Activated CD4-positive, CD25-positive, alpha-beta regulatory T cell treated with anti-CD3 and anti-CD28 coated beads, Interleukin-2, amount 50 U/mL, for 16 hours (primary cell): ENCODE results near the gene CSTF1.

Source experiments
- DNase-seq: peaks from one replicate; pipeline ENCODE4 v3.0.0-alpha.2; 2020; ENCODE audit warnings: low read depth, low spot score

Gene CSTF1

DNA sequence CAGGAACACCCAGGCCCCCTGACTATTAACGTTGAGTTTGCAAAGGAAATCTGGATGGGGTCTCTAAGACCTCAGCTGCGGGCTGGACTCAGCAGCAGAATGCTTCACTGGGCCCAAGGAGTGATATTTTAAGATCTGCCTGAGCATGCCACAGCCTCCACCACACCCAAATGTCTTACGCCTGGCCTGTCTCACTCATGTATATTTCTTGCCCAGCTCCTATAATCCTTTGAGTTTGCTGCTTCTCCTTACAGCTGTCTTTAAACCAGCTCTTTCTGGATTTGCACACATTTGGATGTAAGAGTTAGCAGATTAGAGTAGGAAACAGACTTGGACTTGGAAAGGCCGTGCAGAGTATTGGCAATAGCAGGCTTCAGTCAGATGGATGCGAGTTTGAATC lies 36.0 kb downstream of the CSTF1 start:
- no peak for DNase-seq

DNA sequence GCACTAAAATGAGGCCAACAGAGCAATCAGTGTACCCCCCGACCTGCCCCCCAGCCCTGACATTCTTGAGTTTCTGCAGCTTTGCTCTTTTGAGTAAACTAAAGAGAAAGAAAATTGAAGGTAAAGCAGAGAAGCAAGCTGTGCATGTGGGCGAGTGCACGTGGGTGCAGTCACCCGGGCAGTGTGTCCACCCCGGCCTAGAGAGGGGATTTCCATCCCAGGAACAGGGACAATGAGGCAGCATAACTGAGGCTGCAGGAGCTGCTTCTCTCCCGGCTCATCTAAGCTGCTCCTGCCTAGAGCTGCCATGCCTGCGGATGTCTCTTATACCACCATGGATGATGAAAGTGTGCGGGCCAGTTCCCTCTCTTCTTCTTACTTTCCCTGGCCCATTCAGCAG lies 36.4 kb downstream of the CSTF1 start:
- DNase-seq, result no peak

DNA sequence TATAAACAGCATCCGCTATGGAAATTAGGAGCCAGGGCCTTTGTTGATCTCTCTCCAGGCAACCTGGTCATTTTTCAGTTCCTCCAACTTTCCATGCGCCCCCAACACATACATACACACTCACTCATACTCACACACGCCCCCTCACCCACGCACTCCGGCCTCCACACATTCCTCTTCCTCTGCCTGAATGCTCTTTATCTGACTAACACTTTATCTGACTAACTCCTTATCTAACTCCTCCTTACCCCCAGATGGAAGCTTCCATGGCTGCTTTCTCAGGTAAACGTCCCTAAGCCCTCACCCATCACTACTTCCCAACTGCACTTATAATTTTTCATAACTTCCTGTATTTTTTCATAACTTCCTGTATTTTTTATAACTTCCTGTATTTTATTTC lies 37.1 kb downstream of the CSTF1 start:
- DNase-seq, result no peak

DNA sequence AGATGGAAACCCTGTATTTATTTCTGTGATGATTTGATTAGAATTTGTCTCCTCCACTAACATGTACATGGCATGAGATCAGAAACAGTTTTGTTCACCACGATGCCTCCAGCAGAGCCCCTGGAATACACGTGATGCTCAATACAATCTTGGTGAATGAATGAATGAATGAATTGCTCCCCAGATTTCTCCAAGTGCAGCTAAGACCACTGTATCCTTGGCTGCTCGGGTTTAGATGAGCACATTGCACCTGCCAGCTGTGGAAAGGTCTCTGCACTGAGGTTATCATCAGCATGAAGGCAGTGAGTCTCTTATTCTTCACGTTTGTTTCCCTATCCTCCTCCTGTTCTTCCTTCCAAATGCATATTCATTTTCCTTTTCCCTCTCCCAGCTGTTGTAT lies 37.5 kb downstream of the CSTF1 start:
- DNase-seq, result no peak

DNA sequence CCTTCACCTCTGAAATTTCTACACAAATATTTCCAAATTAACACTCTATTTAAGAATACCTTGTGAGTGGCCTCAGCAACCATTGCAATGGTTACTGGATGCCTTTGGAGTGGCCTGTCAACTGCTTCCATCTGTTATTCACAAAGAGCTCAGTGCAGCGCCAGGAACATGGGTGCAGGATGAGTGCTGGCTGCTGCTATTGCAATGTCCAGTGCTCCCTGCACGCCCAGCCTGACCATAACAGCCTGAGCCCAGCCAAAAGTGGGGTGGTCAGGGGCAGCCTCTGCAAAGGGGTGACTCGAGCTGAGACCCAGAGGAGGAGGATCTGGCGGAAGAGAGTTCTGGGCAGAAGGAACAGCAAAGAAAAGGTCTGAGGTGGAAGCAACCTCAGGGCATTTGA lies 38.0 kb downstream of the CSTF1 start:
- DNase-seq, result no peak

DNA sequence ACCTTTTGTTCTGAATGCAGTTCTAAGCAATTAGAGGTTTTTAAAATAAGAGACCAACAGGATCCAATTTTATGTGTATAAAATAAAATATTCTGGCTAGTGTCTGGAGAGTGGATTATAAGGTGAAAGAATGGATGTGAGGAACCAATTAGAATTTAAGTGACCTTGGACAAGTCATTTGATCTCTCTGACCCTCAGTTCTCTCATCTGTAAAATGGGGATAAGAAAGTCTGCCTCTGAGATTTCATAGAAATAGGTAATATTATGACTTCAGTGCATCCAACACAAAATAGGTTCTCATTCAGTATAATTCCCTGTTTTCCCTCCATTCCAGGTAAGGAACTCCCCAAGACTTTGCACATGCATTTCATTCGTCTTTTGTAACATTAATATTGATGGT lies 38.5 kb downstream of the CSTF1 start:
- no peak for DNase-seq

DNA sequence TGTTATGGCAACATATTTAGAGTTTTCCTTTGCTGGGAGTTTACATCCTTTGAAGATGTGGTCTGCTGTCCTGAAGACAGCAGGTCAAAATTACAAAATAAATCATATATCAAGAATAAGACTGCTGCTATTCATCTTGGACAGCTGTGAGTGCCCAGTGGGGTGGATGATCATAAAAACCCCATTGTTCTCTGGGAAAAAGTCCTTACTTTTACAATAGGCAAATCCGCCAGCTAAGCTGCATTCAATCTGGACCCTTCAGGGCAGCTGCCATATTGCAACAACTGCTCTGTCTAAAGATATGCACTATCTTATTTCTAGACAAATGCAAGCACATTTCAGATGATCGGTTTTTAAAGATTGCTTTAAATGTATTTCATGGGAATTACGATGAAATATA lies 39.0 kb downstream of the CSTF1 start:
- DNase-seq, result no peak

DNA sequence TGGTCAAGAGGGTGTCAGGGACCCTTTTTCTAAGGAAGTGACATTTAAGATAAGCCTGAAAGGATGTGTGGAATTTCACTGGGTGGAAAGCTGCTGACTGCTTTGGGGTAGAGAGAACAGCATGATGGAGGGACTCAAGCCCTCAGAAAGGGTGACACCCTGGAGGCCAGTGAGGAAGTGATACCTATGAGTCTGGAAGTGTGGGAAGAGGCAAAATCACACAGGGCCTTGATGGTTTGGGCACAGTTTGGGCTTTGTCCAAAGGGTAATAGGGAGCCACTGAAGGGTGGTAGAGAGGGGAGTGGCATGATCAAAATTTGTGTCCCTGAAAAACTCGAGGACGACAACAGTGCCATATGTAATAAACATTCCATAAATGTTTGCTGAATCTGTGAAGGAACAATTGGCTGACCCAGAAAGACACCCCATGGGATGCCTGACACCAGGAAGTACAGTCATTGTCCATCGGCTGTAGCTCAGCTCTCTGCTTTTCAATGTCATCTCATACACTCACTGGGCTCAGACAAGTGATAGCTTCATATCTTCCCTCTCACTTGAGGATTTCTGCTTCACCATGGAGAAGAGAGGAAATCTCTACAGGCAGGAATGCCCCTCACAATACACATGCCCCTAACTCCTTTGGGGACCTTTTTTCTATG lies 40.9 kb downstream of the CSTF1 start:
- DNase-seq, result no peak

DNA sequence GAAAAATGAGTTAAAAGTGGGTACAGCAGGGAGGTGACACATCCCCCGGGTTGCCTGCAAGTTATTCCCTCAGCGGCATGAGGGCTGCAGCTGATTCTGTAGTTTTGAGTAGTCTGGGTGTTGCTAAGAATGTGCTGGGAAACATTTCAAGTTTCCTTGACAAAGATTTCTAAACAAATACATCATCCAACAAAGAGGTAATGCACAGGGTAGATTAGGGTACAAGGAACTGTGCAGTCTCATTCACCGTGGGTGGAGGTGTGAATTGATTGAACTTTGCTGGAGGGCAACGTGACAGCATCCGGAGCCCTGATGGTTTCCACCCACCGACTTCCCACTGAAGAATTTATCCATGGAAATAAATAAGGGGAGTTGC lies 41.4 kb downstream of the CSTF1 start:
- no peak for DNase-seq

DNA sequence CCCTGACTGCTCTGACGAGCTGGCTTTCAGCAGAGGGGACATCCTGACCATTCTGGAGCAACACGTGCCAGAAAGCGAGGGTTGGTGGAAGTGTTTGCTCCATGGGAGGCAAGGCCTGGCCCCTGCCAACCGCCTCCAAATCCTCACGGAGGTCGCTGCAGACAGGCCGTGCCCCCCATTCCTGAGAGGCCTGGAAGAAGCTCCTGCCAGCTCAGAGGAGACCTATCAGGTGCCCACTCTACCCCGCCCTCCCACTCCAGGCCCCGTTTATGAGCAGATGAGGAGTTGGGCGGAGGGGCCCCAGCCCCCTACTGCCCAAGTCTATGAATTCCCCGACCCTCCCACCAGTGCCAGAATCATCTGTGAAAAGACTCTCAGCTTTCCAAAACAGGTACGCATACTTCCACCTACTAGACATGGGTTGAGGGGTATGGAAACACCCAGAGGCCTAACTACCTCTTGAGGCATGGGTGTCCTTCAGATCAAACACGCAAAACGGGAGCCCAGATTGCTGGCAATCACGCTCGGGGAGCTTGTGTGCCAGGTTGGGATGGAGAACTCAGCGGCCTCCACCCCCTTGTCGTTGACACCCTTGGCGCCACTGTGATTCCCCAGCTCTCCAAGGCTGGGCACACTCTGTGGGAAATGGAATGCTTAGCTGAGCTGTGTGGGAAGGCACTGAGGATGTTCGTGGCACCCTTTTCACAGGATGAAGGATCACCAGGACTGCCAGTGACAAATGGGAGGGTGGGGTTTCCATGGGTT lies 44.9 kb downstream of the CSTF1 start:
- no peak for DNase-seq

DNA sequence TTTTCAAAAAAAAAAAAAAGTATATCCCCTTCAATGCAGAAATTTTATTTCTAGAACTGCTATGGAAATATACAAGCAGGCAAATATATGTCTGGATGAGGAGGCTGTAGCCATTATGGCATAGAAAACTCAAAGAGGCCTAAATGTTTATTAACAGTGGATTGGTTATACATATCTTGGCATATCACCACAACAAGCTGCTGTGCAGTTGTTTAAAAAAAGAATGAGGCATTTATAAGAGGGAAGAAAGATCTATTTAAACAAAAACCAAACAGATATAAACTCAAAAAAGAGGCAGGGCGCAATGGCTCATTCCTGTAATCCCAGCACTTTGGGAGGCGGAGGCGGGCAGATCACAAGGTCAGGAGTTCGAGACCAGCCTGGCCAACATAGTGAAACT lies 45.8 kb downstream of the CSTF1 start:
- DNase-seq, result no peak

DNA sequence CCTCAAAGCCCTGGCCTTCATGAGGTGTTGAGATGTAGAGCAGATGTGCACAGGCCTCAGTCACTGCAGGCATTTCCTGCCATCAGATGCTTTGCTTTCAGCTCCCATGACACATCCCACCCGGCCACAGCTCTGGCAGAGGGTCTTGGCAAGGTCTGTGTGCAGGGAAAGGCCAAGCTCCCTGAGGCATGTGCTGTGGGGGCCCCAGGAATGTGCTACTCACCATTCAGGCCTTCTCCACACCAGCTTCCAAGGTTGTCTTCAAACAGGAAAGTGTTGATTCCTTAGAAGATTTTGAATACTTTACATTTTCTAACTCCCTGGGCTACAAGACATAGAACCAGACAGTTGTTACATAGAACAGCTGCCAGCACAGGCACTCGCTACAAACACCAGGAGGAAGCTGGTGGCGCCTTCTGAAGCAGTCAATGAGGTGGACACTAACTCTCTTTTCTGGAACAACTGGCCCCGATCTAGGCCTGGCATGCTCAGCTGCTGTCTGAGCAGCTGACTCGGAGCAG lies 47.4 kb downstream of the CSTF1 start:
- no peak for DNase-seq

DNA sequence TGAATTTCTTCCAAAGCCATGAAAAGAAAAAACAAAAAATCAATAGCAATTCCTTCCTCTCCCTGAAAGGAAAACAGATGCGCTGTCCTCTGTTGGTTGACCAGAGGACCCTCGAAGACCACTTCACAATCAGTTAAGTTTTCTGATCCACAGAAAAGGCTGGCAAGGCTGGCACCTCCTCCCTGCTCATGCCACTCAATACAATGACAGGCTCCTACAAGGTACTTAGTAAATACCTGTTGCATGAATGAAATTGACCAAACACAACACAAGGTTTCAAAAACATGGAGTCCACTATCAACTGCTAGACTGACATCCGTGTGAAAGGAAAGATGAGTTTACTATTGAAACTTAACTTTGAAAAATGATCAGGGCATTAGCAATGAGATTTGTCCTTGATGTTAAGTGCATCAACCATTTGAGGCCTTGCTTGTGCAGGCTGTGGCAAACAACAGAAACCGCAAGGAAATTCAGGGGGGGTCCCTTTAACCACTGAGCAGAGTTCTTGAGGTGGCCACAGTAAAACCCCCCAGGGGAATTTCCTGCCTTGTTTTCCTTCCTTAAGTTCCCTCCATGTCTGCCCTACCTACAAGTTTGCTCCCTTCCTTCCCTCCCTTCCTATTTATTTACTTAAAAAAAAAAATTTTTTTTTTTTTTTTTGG lies 48.0 kb downstream of the CSTF1 start:
- peak; percentile 12 for DNase-seq

DNA sequence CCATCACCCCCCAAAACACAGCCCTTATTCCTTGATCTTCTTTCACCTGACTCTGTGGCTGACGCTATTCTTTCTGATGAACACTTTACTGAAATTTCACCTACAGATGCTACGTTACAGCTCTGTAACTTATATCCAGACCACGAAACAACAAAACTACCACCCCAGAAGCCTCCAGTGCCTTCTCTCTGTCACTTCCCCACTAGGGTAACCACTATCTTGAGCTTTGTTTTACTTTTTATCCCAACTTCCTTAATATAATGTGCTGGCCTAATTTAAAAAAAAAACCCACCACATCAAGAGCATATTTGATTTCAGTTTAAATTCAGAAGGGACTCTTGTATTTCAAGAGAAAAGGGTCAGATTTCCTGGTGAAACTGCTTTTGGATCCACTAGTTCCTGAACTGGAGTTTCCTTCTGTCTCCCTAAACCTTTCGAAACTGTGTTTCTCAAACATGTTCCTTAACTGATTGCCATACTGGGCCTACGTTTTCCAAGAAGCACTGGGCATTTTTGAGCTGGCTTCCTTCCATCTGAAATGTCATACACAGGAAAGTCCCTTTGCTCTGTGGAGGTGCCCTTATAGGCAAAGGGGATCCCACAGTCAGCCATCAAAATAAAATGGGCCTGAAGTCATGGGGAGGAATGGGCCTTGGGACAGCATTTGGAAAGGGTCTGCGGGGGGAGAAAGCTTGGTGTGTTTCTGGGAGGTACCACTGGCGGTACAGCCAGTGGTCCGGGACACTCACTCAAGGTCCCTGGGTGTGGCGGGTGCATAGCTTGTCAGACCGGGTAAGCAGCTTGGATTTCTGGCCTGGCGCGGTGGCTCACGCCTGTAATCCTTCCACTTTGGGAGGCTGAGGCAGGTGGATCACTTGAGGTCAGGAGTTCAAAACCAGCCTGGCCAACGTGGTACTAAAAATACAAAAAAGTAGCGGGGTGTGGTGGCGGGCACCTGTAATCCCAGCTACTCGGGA lies 50.2 kb downstream of the CSTF1 start:
- DNase-seq, result no peak

DNA sequence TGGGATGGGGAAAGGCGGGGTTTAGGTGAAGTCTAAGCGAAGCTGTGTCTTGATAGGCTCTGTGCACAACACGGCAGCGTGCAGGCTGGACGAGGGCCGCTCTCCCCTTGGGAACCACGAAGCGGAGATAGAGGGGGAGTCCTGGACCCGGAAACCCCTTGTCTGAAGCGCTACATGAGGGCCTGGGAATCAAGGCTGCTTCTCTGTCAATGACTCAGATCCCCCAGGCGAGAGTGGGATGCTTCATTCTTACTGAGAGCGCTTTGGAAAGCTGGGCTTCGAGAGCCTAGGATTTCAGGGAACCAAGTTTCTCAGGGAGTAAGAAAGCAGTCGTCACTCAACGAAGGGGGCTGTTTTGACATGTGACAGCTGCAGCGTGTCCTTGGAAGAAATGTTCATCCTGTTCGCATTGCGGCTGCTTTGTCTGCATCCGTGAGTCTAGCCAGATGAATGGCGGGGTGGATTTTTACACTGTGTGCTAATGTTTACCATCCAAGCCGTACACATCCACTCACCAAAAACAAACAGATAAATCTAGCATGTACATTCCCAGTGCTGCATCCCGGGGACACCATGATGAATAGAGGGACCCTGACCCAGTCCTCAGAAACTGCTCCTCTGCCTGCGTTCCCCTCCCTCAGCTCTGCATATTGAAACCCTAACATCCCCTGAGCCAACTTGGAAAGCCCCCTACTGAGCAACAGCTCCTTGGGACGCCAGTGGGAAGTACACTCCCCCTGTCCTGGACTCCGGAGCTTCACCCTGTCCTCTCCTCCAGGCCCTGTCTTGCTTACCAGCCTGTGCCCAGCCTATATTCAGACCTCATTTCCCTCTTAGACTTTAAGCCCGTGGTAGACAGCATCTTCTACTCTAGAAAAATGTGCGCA lies 51.5 kb downstream of the CSTF1 start:
- no peak for DNase-seq

DNA sequence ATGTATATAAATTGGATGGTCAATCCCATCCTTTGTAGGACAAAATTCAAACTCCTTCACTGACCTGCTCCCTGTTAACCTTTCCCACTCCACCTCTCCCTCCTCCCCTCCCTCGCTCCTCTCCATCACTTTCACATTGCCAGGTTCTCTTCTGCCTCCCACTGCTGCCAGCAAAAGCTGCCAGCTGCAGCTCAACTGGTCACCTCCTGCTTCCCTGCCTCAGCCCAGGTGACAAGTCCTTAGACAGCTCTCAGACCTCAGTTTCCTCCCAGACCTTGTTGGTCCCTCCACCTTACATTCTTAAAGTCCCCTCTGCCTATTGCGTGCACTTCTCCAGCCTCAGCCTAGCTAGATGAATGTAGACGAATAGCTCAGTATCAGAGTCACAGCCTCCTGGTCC lies 52.7 kb downstream of the CSTF1 start:
- no peak for DNase-seq

DNA sequence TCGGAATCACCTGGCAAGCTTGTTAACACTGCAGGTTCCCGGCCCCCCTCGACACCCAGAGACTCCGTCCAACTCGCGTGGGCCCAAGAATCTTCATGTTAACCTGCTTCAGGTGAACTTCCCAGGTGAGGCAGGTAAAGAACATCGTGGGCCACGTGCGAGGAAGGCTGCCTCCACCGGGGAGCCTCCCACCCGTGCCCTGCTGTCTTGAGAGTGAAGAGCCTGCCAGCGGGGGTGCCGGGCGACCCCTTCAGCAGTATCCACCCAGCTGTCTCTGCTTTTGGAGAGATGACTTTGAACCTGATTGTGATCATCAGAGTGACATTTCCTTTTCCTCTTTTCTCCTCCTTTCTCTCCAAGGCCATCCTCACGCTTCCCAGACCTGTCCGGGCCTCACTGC lies 53.1 kb downstream of the CSTF1 start:
- DNase-seq, result no peak

DNA sequence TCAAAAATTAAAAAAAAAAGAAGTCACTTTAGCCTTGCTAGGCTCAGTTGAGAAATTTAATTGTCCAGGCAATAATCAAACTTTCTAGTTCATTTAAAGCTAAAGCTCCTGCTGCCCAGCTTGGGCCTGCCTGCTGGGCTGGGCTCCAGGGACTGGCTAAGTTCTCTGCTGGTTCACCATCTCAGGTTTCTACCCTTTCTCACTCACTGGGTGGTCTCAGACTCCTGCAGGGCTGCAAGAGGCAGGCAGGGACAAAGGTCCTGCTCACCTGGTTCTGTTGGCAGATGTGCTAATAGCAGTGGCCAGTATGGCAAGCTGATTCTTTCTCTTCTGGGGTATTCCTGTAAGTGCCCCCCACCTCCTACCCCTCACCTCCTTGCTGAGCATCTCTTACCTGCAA lies 54.8 kb downstream of the CSTF1 start:
- DNase-seq, result no peak

DNA sequence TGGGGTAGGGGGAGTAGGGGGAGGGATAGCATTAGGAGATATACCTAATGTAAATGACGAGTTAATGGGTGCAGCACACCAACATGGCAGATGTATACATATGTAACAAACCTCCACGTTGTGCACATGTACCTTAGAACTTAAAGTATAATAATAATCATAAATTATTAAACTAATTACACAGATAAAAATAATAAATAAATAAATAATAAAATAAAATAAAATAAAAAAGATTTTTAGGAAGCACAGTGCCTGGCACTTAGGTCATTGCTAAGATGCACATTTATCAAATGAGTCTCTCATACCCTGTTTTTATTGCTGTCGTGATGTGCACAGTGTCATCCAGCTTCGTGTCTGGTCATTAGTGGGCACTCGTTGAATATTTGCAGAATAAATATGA lies 57.0 kb downstream of the CSTF1 start:
- no peak for DNase-seq

DNA sequence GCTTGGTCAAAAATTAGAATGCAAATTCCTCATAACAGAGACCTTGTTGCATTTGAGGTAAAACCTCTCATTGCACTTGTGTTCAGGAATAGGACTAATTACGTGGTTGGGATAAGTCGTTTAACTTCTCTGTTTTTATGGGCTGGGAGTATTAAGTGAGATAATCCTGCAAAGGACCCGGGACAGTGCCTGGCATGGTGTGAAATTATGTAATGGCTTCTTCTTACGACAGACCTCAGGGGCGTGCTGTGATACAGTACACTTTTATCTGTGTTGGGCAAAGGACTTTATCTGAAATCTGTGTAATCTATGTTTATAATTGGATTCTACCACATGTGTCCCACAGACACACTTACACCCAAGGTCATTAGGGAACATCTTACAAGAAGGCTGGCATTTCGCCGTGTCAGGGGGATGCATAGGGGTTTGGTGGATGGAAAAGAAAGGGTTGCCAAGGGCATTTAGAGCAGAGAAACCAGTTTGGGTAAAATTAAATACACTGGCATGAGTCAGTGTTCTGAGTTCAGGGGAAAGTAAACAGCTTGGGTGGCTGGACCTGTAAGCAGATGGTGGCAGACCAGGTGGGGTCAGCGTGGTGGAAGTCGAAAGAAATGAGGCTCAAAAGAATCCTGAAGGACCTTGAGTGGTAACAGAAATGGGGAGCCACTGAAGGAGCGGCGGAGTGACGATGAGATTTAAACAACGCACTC lies 58.8 kb downstream of the CSTF1 start:
- DNase-seq, result no peak
